Brain microvascular endothelial cell (primary cell): ENCODE measurements around the gene CFAP44.
A peak's percentile ranks its signal among the peaks of the same experiment; 100 is the strongest.

ENCODE experiments used
- DNase-seq: peaks from one replicate; pipeline ENCODE4 v3.0.0-alpha.2; 2020
- H3K27ac ChIP-seq: fragments of 250-450 bp; sonication (Bioruptor Pico); 2 replicates; pipeline ENCODE4 v1.5.1; 2020; ENCODE audit warnings: mild to moderate bottlenecking, moderate library complexity
- H3K27me3 ChIP-seq: fragments of 250-450 bp; sonication (Bioruptor Pico); replicated peaks from 2 replicates; pipeline ENCODE4 v1.5.1; 2020; ENCODE audit warnings: mild to moderate bottlenecking
- H3K36me3 ChIP-seq: fragments of 250-450 bp; sonication (Bioruptor Pico); replicated peaks from 2 replicates; pipeline ENCODE4 v1.5.1; 2020; ENCODE audit warnings: mild to moderate bottlenecking
- H3K4me3 ChIP-seq: 2 replicates; pipeline ENCODE4 v1.5.1; 2011; ENCODE audit warnings: low read depth, mild to moderate bottlenecking, control low read depth, low read length, moderate library complexity
- CTCF ChIP-seq: IDR thresholded peaks from 2 replicates; pipeline ENCODE4 v1.5.1; 2011; ENCODE audit warnings: low read depth, mild to moderate bottlenecking, moderate library complexity, low read length, control low read depth, inconsistent platforms; ENCODE audit errors: missing control alignments
- in situ Hi-C: cut with HindIII; loops from 2 replicates; pipeline ENCODE4 v1.10.0; 2017; ENCODE audit warnings: low sequenced_read_pairs, low pct_ligation_motif_present

Gene CFAP44

GRCh38 chr3:113409676-113410075 lies 31.6 kb downstream of the CFAP44 start:
- in situ Hi-C loops: no loop called here
- H3K27ac ChIP-seq: no peak overlapping the region
- TF ChIP-seq CTCF: no peak
- H3K36me3 ChIP-seq: no peaks in the 10 kb centered on the region
- H3K4me3 ChIP-seq: no peak overlapping the region
- H3K27me3 ChIP-seq: no peaks in the 10 kb centered on the region
- DNase-seq: no peak

- TF ChIP-seq CTCF: no peak
- Histone ChIP-seq H3K36me3 (no peaks in the 10 kb centered on the region), H3K27ac (no peak overlapping the region), H3K27me3 (no peaks in the 10 kb centered on the region), H3K4me3 (no peak overlapping the region)
- in situ Hi-C loops: no loop called here
- peak; percentile 27 for DNase-seq
Observed at GRCh38 chr3:113405180-113405579, 36.1 kb downstream of the CFAP44 start.

- H3K36me3 ChIP-seq: no peaks in the 10 kb centered on the region
- no peak for TF ChIP-seq CTCF
- no peak overlapping the region for H3K4me3 ChIP-seq
- in situ Hi-C loops: no loop called here
- DNase-seq: no peak
- no peak overlapping the region for H3K27ac ChIP-seq
- H3K27me3 ChIP-seq: no peaks in the 10 kb centered on the region
Observed at GRCh38 chr3:113404637-113405036, 36.7 kb downstream of the CFAP44 start.
